Activated CD4-positive, CD25-positive, alpha-beta regulatory T cell (primary cell): ENCODE data around the gene MPZL3.
"Not testable (repeated sequence)": the region's sequence is repeated elsewhere in the genome, so short reads cannot be mapped to it uniquely, and the experiment has no call there.

Experiments used
- DNase-seq, 4 experiments: peaks; one replicate each; lab custom pipeline; 2025; lab: John Stamatoyannopoulos, UW

Gene MPZL3

GRCh38 chr11:118184784-118185579 is 67.2 kb downstream of the MPZL3 start:
- DNase-seq = no peak

- DNase-seq = not testable (repeated sequence)
Observed at GRCh38 chr11:118183691-118184090, 68.5 kb downstream of the MPZL3 start.

GRCh38 chr11:118180300-118180703 is 71.9 kb downstream of the MPZL3 start:
- DNase-seq = no peak

GRCh38 chr11:118176778-118177134 is 75.4 kb downstream of the MPZL3 start:
- DNase-seq = no peak
